IMR-90 (cell line): Measurements from ENCODE around the gene GFM1. TPM values are rescaled to one million over a fixed set of nuclear protein-coding genes. Genes with fewer than 3 reads are reported as not detected.

Experiments
- ATAC-seq: fragments of 200-7000 bp; cut with Tn5 transposase; 2 replicates; pipeline ENCODE4 v1.9.1; 2020; ENCODE audit warnings: low read depth, mild to moderate bottlenecking, moderate library complexity
- BruUV-seq: library from RNA; stranded (reverse); fragments of 400-500 nt; replicated peaks from 2 replicates; lab custom pipeline; 2021; lab: Mats Ljungman, UMichigan
- CTCF ChIA-PET: fragments of 300-600 bp; formaldehyde crosslinking; extraction: SDS; loops from one replicate; lab custom pipeline; 2021; ENCODE audit warnings: antibody characterized with exemption; lab: Yijun Ruan, JAX
- POLR2A ChIA-PET: fragments of 300-600 bp; sonication (Branson Sonifier 250); formaldehyde crosslinking; loops from one replicate; lab custom pipeline; 2022; ENCODE audit warnings: antibody characterized with exemption; ENCODE audit not compliant: unreplicated experiment; lab: Charles Lee
- DNase-seq: peaks from one replicate; pipeline ENCODE4 v3.0.0; 2013
- H2AFZ ChIP-seq: replicated peaks from 2 replicates; pipeline ENCODE3; 2013; ENCODE audit warnings: low read length, mild to moderate bottlenecking; ENCODE audit not compliant: poor library complexity
- H2AK5ac ChIP-seq: 2 replicates; pipeline ENCODE4 v1.6.1; 2013; ENCODE audit warnings: low read depth, low read length, inconsistent platforms
- H2AK9ac ChIP-seq: replicated peaks from 2 replicates; pipeline ENCODE3; 2013; ENCODE audit warnings: mild to moderate bottlenecking, low read depth, low read length, moderate library complexity; ENCODE audit not compliant: poor library complexity
- H2BK120ac ChIP-seq: 2 replicates; pipeline ENCODE4 v1.6.1; 2013; ENCODE audit warnings: low read depth, low read length, inconsistent platforms
- H2BK15ac ChIP-seq: 3 replicates; pipeline ENCODE4 v1.6.1; 2013; ENCODE audit warnings: low read depth, low read length, inconsistent platforms
- H2BK20ac ChIP-seq: 2 replicates; pipeline ENCODE4 v1.6.1; 2013; ENCODE audit warnings: low read depth, mild to moderate bottlenecking, inconsistent platforms, low read length, moderate library complexity
- H2BK5ac ChIP-seq: 2 replicates; pipeline ENCODE4 v1.6.1; 2013; ENCODE audit warnings: mild to moderate bottlenecking, low read depth, low read length, inconsistent platforms; ENCODE audit not compliant: poor library complexity, severe bottlenecking
- H3K14ac ChIP-seq: replicated peaks from 2 replicates; pipeline ENCODE4 v1.6.1; 2013; ENCODE audit warnings: low read depth, low read length, inconsistent platforms
- H3K18ac ChIP-seq: 2 replicates; pipeline ENCODE4 v1.6.1; 2013; ENCODE audit warnings: low read depth, low read length, control low read depth
- H3K23ac ChIP-seq: 2 replicates; pipeline ENCODE4 v1.6.1; 2013; ENCODE audit warnings: low read depth, low read length, inconsistent platforms
- H3K27ac ChIP-seq: 2 replicates; pipeline ENCODE4 v1.5.1; 2013; ENCODE audit warnings: mild to moderate bottlenecking, control low read depth, low read length; ENCODE audit not compliant: insufficient read depth
- H3K27me3 ChIP-seq: 2 replicates; pipeline ENCODE4 v1.6.1; 2013; ENCODE audit warnings: low read length; ENCODE audit not compliant: control insufficient read depth, insufficient read depth
- H3K36me3 ChIP-seq: 2 replicates; pipeline ENCODE4 v1.6.1; 2013; ENCODE audit warnings: low read length, mixed read lengths; ENCODE audit not compliant: control insufficient read depth, insufficient read depth
- H3K4ac ChIP-seq: 2 replicates; pipeline ENCODE4 v1.6.1; 2013; ENCODE audit warnings: low read depth, low read length, inconsistent platforms
- H3K4me1 ChIP-seq: 2 replicates; pipeline ENCODE4 v1.6.1; 2013; ENCODE audit warnings: low read length, mixed read lengths; ENCODE audit not compliant: control insufficient read depth, insufficient read depth
- H3K4me2 ChIP-seq: 2 replicates; pipeline ENCODE4 v1.6.1; 2013; ENCODE audit warnings: low read depth, mild to moderate bottlenecking, control low read depth, low read length, moderate library complexity
- H3K4me3 ChIP-seq: 2 replicates; pipeline ENCODE4 v1.5.1; 2013; ENCODE audit warnings: low read depth, mild to moderate bottlenecking, control low read depth, low read length, moderate library complexity; ENCODE audit not compliant: insufficient read depth
- H3K56ac ChIP-seq: 2 replicates; pipeline ENCODE4 v1.6.1; 2013; ENCODE audit warnings: low read length, inconsistent platforms; ENCODE audit not compliant: insufficient read depth; ENCODE audit errors: extremely low read depth
- H3K79me1 ChIP-seq, 2 experiments: 2 replicates each; pipeline ENCODE4 v1.6.1; 2013; ENCODE audit warnings: low read length in 2 of 2, inconsistent platforms in 1 of 2, low read depth in 1 of 2
- H3K9ac ChIP-seq: 2 replicates; pipeline ENCODE4 v1.6.1; 2013; ENCODE audit warnings: low read depth, low read length, control low read depth
- H3K9me1 ChIP-seq: 2 replicates; pipeline ENCODE4 v1.6.1; 2013; ENCODE audit warnings: low read length, inconsistent platforms; ENCODE audit not compliant: insufficient read depth
- H3K9me3 ChIP-seq: 2 replicates; pipeline ENCODE4 v1.6.1; 2013; ENCODE audit warnings: low read length; ENCODE audit not compliant: control insufficient read depth, insufficient read depth
- H4K20me1 ChIP-seq: 2 replicates; pipeline ENCODE4 v1.6.1; 2013; ENCODE audit warnings: low read length, inconsistent platforms; ENCODE audit not compliant: insufficient read depth
- H4K5ac ChIP-seq: 2 replicates; pipeline ENCODE4 v1.6.1; 2013; ENCODE audit warnings: mild to moderate bottlenecking, low read depth, low read length, control low read depth
- H4K8ac ChIP-seq, 2 experiments: 2 replicates each; pipeline ENCODE4 v1.6.1; 2013; ENCODE audit warnings: low read depth in 2 of 2, low read length in 2 of 2, control low read depth in 1 of 2, inconsistent platforms in 1 of 2
- H4K91ac ChIP-seq: 2 replicates; pipeline ENCODE4 v1.6.1; 2013; ENCODE audit warnings: low read depth, low read length, inconsistent platforms; ENCODE audit not compliant: insufficient read depth
- BHLHE40 ChIP-seq: fragments of 150-350 bp; IDR thresholded peaks from 2 replicates; pipeline ENCODE4 v1.6.1; 2016; ENCODE audit warnings: mild to moderate bottlenecking, low read depth, low read length
- CEBPB ChIP-seq: IDR thresholded peaks from 2 replicates; pipeline ENCODE4 v1.6.1; 2012; ENCODE audit warnings: low read depth, low read length, improper control_type of control experiment
- CHD1 ChIP-seq: IDR thresholded peaks from 2 replicates; pipeline ENCODE4 v1.6.1; 2012; ENCODE audit warnings: low read depth, low read length, improper control_type of control experiment
- FOS ChIP-seq: fragments of 150-350 bp; IDR thresholded peaks from 2 replicates; pipeline ENCODE4 v1.6.1; 2016; ENCODE audit warnings: low read depth, low read length
- MAFK ChIP-seq: IDR thresholded peaks from 2 replicates; pipeline ENCODE4 v1.6.1; 2012; ENCODE audit warnings: low read depth, low read length, improper control_type of control experiment
- MAZ ChIP-seq: IDR thresholded peaks from 2 replicates; pipeline ENCODE4 v1.6.1; 2012; ENCODE audit warnings: low read depth, mild to moderate bottlenecking, low read length, improper control_type of control experiment, moderate library complexity, borderline replicate concordance
- MXI1 ChIP-seq: IDR thresholded peaks from 2 replicates; pipeline ENCODE4 v1.6.1; 2012; ENCODE audit warnings: low read depth, mild to moderate bottlenecking, low read length, moderate library complexity, borderline replicate concordance
- NFE2L2 ChIP-seq: fragments of 150-350 bp; IDR thresholded peaks from 2 replicates; pipeline ENCODE4 v1.6.1; 2016; ENCODE audit warnings: low read depth, mild to moderate bottlenecking, low read length
- POLR2A ChIP-seq: IDR thresholded peaks from 2 replicates; pipeline ENCODE4 v1.6.1; 2012; ENCODE audit warnings: mild to moderate bottlenecking, low read depth, low read length
- RAD21 ChIP-seq: IDR thresholded peaks from 2 replicates; pipeline ENCODE4 v1.6.1; 2012; ENCODE audit warnings: low read length, improper control_type of control experiment
- RCOR1 ChIP-seq: IDR thresholded peaks from 2 replicates; pipeline ENCODE4 v1.6.1; 2012; ENCODE audit warnings: mild to moderate bottlenecking, low read length, improper control_type of control experiment; ENCODE audit not compliant: insufficient replicate concordance
- RFX5 ChIP-seq: IDR thresholded peaks from 2 replicates; pipeline ENCODE4 v1.8.0; 2012; ENCODE audit warnings: low read depth, mild to moderate bottlenecking, low read length, moderate library complexity
- SMC3 ChIP-seq: fragments of 150-350 bp; IDR thresholded peaks from 2 replicates; pipeline ENCODE4 v1.6.1; 2016; ENCODE audit warnings: low read depth, mild to moderate bottlenecking, antibody characterized with exemption, low read length, moderate library complexity
- WGBS, 2 experiments: methylation state at CpG; one replicate each; pipeline versions ENCODE4 v1.1.5 to v1.1.7; 2013; ENCODE audit warnings: missing lambda C conversion rate in 2 of 2; ENCODE audit not compliant: insufficient read length in 1 of 2; ENCODE audit errors: extremely low coverage in 2 of 2; 5-methylcytosine and 5-hydroxymethylcytosine counted together
- dilution Hi-C: fragments of 300-500 bp; cut with HindIII; formaldehyde crosslinking; loops from one replicate; pipeline ENCODE4 v1.14.3; 2018; ENCODE audit warnings: low sequenced_read_pairs; ENCODE audit not compliant: unreplicated experiment
- in situ Hi-C: fragments of 300-500 bp; cut with MboI; formaldehyde crosslinking; loops from 3 replicates; pipeline ENCODE4 v1.14.3; 2019; ENCODE audit warnings: low sequenced_read_pairs, inconsistent platforms, mixed read lengths
- intact Hi-C: fragments of 100-400 bp; cut with micrococcal nuclease; formaldehyde crosslinking; loops from 2 replicates; pipeline ENCODE4 v1.10.0; 2022
- polyA plus RNA-seq, 3 experiments: library from polyadenylated mRNA; depleted of rRNA; stranded (reverse); fragments of >200 nt; gene quantifications; 2 replicates each; pipeline ENCODE4 v1.2.3, GENCODE V29; 2012; ENCODE audit warnings: low replicate concordance in 1 of 3
- total RNA-seq: library from RNA; depleted of rRNA; stranded (reverse); fragments of >200 nt; gene quantifications from 2 replicates; pipeline ENCODE4 v1.2.3, GENCODE V29; 2012
- TF ChIP-seq, protein P1 (sequence below): fragments of 150-350 bp; IDR thresholded peaks from 2 replicates; pipeline ENCODE4 v1.6.1; 2016; ENCODE audit warnings: low read depth, mild to moderate bottlenecking, low read length, moderate library complexity, borderline replicate concordance
- TF ChIP-seq, protein P2 (sequence below): fragments of 150-350 bp; IDR thresholded peaks from 2 replicates; pipeline ENCODE4 v1.6.1; 2017; ENCODE audit warnings: mild to moderate bottlenecking, antibody characterized with exemption, low read length, low read depth

GFM1 gene
- total and polyA plus RNA-seq, 2 of the 4 experiments (the other 2 are of a cell fraction) = 12.4 to 36.0 TPM

DNA sequence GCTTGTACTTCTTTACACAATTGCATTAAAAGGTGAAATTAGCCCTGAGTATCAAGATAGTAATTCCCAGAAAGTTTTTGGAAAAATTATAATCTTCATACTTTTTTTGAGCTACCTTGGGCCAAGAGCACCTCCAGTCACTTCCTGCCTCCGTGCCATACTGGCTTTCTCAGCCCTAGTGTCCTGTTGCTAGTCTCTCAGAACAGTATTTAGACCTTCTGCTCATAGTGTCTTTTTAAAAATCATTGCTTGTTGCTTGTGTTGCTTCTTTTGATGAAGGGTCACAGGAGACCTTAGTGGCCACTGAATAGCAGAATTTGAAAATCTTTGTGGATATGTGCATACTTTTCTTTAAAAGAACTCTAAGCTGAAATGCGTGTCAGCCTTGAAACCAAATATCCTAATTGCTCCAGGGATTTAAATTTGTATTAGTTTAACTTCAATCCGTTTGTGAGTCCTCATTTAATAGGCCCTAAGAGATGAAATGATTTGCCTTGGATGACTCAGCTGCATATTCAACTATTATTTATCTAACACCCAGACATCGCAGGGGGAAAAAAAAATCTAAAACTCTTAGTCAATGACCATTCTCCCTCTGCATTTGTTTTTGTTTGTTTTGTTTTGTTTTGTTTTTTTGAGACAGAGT, 57.2 kb downstream of the GFM1 start:
- Histone ChIP-seq H3K27me3 (no peaks in the 10 kb centered on the region), H3K18ac (peak overlapping the region; percentile 98), H3K4me2 (no peak overlapping the region), H3K79me1 (peaks cover 29 to 39% of the 10 kb centered on the region in 2 experiments), H3K36me3 (no peaks in the 10 kb centered on the region), H2BK20ac (peak overlapping the region; percentile 84), H3K9me1 (peaks cover 16% of the 10 kb centered on the region), H4K20me1 (no peaks in the 10 kb centered on the region), H3K14ac (peak overlapping the region; percentile 76), H3K56ac (peak overlapping the region; percentile 65; the same call in 1 of the 2 replicates), H3K9ac (no peak overlapping the region), H2BK15ac (peak overlapping the region; percentile 93; the same call in 2 of the 3 replicates), H4K8ac (peak overlapping the region; percentile 64 to 83), H3K9me3 (no peaks in the 10 kb centered on the region), H2BK120ac (peak overlapping the region; percentile 71), H3K4me3 (no peak overlapping the region), H3K27ac (peak overlapping the region; percentile 82), H2AFZ (no peak overlapping the region), H2BK5ac (peak overlapping the region; percentile 94), H3K4me1 (peaks cover 15% of the 10 kb centered on the region), H2AK9ac (no peak overlapping the region), H2AK5ac (0 out of 2 replicates have a peak overlapping the region, but pooled peaks have one; percentile 68), H4K91ac (peak overlapping the region; percentile 87), H3K4ac (peak overlapping the region; percentile 91), H3K23ac (peak overlapping the region; percentile 63; the same call in 1 of the 2 replicates), H4K5ac (peak overlapping the region; percentile 95)
- in situ Hi-C loops = loop anchor here (25.0 kb wide), 1 partner anchor 1539 kb away; the partner anchor contains the start of gene CCNL1
- dilution Hi-C loops = no loop called here
- DNase-seq = peak; percentile 70
- intact Hi-C loops = no loop called here
- BruUV-seq = no TSS peak
- peak; percentile 54 for ATAC-seq
- no CpG with 5 or more reads among the region's 4 CpGs for WGBS, 2 experiments
- ChIA-PET POLR2A (interaction anchor here (0.7 kb wide), 1 partner anchor 168 kb away, joined by 3 read pairs; no protein-coding TSS in a partner anchor), CTCF (interaction anchor here (1.0 kb wide), 1 partner anchor 43 kb away, joined by 3 read pairs; no protein-coding TSS in a partner anchor)
- no peak for TF ChIP-seq RCOR1
- TF ChIP-seq MXI1 = no peak
- TF ChIP-seq CEBPB = no peak
- TF ChIP-seq, protein P1, sequence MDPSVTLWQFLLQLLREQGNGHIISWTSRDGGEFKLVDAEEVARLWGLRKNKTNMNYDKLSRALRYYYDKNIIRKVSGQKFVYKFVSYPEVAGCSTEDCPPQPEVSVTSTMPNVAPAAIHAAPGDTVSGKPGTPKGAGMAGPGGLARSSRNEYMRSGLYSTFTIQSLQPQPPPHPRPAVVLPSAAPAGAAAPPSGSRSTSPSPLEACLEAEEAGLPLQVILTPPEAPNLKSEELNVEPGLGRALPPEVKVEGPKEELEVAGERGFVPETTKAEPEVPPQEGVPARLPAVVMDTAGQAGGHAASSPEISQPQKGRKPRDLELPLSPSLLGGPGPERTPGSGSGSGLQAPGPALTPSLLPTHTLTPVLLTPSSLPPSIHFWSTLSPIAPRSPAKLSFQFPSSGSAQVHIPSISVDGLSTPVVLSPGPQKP = no peak
- no peak for TF ChIP-seq MAFK
- TF ChIP-seq RAD21 = no peak
- 0 out of 2 replicates have a peak, but pooled peaks have one; percentile 30 for TF ChIP-seq FOS
- TF ChIP-seq, protein P2, sequence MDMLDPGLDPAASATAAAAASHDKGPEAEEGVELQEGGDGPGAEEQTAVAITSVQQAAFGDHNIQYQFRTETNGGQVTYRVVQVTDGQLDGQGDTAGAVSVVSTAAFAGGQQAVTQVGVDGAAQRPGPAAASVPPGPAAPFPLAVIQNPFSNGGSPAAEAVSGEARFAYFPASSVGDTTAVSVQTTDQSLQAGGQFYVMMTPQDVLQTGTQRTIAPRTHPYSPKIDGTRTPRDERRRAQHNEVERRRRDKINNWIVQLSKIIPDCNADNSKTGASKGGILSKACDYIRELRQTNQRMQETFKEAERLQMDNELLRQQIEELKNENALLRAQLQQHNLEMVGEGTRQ = no peak
- no peak for TF ChIP-seq MAZ
- TF ChIP-seq BHLHE40 = no peak
- TF ChIP-seq POLR2A = no peak
- TF ChIP-seq NFE2L2 = peak; percentile 68
- TF ChIP-seq CHD1 = no peak
- no peak for TF ChIP-seq RFX5
- TF ChIP-seq SMC3 = no peak
